HCEC 1CT (cell line): Measurements from ENCODE around the gene DHX29.

ENCODE experiments used
- DNase-seq: peaks from one replicate; pipeline ENCODE4 v3.0.0-alpha.2; 2017

DHX29 gene

GRCh38 chr5:55308254-55308836, 851 bp upstream of the DHX29 start:
- DNase-seq = peak; percentile 31

GRCh38 chr5:55306641-55307382, 682 bp downstream of the DHX29 start:
- no peak for DNase-seq

- DNase-seq = no peak
These were observed 2.1 kb downstream of the DHX29 start for GRCh38 chr5:55305345-55305744.

DNA sequence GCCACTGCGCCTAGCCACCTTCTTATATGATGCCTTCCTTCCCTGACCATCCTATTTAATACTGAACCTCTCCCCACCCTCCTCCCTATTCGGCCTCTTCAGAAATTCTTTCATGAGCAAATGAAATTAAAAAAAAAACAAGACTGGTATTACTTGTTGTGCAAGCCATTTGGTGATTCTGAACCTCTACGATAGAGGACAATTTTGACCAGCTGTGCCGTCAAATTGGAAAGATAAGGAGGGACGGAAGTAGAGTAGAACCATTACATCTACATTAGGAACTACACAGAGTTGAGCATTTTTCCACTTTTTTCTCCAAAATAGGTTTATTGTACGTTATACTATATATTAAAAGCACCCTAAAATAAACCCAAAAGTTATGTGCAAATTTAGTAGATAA, 2.9 kb downstream of the DHX29 start:
- no peak for DNase-seq

GRCh38 chr5:55303238-55303690, 4.2 kb downstream of the DHX29 start:
- DNase-seq = peak; percentile 99

GRCh38 chr5:55300890-55301289, 6.6 kb downstream of the DHX29 start:
- no peak for DNase-seq

GRCh38 chr5:55294935-55295334, 12.6 kb downstream of the DHX29 start:
- no peak for DNase-seq

- DNase-seq = no peak
These were observed 16.5 kb downstream of the DHX29 start for GRCh38 chr5:55290991-55291390.

- DNase-seq = no peak
These were observed 17.7 kb downstream of the DHX29 start for GRCh38 chr5:55289808-55290207.

DNA sequence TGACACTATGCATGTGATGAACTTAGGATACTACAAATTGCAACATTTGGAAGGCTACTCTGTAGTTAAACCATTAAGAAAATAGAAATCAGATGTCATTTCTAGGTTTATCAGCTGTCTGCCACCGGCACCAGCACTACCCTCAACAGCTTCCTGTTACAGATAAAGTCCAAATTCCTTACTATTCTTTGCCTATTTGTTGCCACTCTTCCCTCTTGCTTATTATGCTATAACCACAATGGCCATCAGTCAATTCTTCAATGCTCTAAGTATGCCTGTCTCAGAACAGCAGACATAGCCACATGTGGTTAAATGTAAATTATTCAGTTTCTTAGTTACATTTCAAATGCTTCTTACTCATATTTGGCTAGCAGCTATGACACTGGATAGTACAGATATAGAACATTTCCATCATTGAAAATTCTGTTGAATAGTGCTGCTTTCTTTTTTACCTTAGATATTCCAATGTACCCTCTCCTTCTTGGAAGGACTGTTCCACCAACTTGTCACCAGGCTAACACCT, 21.0 kb downstream of the DHX29 start:
- DNase-seq = no peak

DNA sequence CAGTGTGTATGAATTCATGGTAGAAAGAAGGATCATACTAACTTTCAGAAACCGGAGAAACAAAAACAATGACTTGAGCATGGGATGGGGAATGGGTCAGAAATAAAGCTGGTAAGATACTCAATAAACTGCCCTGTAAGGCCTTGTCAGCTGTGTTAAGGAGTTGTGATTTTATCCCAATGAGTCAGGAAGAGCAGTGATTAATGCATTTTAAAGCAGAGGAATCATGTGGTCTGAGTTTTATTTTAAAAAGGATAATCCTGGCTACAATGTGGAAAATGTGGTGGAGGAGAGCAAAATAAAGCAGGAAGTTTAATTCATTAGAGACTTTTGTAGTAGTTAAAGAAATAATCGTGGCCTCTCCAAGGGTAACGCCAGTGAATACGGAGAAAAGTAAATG, 28.7 kb downstream of the DHX29 start:
- DNase-seq = peak; percentile 75

- no peak for DNase-seq
These were observed 30.7 kb downstream of the DHX29 start for GRCh38 chr5:55276771-55277170.

- no peak for DNase-seq
These were observed 49.2 kb downstream of the DHX29 start for GRCh38 chr5:55258339-55258738.

GRCh38 chr5:55254802-55255201, 52.7 kb downstream of the DHX29 start:
- no peak for DNase-seq

- no peak for DNase-seq
These were observed 57.4 kb downstream of the DHX29 start for GRCh38 chr5:55250064-55250463.

DNA sequence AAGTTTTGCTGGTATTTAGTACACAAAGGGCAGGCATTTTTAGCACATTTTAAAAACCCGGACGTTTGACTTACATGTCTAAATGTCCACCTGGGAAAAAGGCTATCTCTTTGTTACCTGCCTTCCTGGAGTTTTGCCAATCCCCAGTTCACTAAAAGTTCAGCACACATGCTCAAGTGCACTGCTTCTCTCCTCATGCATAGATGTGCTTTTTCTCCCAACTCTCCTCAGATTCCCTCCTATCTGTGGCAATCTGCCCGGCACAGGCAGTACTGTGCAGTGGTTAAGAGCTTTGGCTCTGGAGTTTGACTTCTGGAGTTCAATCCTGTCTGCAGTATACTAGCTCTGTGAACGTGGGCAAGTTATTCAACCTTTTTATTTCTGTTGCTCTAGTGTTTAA, 65.7 kb downstream of the DHX29 start:
- DNase-seq = no peak

- no peak for DNase-seq
These were observed 70.7 kb downstream of the DHX29 start for GRCh38 chr5:55236800-55237199.

- DNase-seq = peak; percentile 31
These were observed 73.3 kb downstream of the DHX29 start for GRCh38 chr5:55234121-55234700.

- peak; percentile 69 for DNase-seq
These were observed 74.2 kb downstream of the DHX29 start, which contains the start of gene CCNO for GRCh38 chr5:55232985-55233928. TSS of gene CCNO (minus strand) at chr5:55233608. CDS start at chr5:55233523, 85 bp downstream.

- no peak for DNase-seq
These were observed 75.1 kb downstream of the DHX29 start for GRCh38 chr5:55232271-55232984.

- peak; percentile 11 for DNase-seq
These were observed 75.6 kb downstream of the DHX29 start for GRCh38 chr5:55231919-55232270.
